ENCODE data around the gene DCTN3. TPM values are rescaled to one million over a fixed set of nuclear protein-coding genes. Genes with fewer than 3 reads are reported as not detected.

DCTN3 gene
- total RNA-seq, 1 donor from 2014 or later: 135 TPM

DNA sequence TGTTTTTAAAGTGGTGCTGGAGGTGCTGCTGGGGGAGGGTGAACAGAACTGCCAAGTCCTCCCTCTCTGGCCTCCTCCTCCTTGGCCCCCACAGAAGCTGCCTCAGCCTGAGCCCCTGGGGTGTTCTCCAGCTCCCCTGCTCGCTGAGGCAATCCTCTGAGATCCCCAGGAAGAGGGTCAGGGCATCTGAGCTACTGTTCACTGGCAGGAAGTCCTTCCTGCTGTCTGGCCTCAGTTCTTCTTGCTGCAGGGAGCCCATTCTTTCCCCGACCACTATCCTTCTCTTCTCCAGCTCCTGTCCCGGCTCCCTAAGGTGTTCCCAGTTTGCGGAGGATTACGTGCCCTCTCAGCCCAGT lies 40.5 kb downstream of the DCTN3 start:
- H3K36me3 ChIP-seq: no peaks in the 10 kb centered on the region
- peaks cover 20% of the 10 kb centered on the region for H3K4me1 ChIP-seq
- TF ChIP-seq, protein P1, sequence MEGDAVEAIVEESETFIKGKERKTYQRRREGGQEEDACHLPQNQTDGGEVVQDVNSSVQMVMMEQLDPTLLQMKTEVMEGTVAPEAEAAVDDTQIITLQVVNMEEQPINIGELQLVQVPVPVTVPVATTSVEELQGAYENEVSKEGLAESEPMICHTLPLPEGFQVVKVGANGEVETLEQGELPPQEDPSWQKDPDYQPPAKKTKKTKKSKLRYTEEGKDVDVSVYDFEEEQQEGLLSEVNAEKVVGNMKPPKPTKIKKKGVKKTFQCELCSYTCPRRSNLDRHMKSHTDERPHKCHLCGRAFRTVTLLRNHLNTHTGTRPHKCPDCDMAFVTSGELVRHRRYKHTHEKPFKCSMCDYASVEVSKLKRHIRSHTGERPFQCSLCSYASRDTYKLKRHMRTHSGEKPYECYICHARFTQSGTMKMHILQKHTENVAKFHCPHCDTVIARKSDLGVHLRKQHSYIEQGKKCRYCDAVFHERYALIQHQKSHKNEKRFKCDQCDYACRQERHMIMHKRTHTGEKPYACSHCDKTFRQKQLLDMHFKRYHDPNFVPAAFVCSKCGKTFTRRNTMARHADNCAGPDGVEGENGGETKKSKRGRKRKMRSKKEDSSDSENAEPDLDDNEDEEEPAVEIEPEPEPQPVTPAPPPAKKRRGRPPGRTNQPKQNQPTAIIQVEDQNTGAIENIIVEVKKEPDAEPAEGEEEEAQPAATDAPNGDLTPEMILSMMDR (IDR thresholded peaks at IDR 0.05; ENCODE audit: borderline replicate concordance): no peak
- peaks cover 97% of the 10 kb centered on the region for H3K27me3 ChIP-seq (ENCODE audit: low read depth)
- DNase-seq: no peak
- no peak overlapping the region for H3K27ac ChIP-seq (replicated peaks)
- no peak overlapping the region for H3K4me3 ChIP-seq
- H3K9me3 ChIP-seq (replicated peaks): no peaks in the 10 kb centered on the region
- intact Hi-C loops (cut with micrococcal nuclease): no loop called here

DNA sequence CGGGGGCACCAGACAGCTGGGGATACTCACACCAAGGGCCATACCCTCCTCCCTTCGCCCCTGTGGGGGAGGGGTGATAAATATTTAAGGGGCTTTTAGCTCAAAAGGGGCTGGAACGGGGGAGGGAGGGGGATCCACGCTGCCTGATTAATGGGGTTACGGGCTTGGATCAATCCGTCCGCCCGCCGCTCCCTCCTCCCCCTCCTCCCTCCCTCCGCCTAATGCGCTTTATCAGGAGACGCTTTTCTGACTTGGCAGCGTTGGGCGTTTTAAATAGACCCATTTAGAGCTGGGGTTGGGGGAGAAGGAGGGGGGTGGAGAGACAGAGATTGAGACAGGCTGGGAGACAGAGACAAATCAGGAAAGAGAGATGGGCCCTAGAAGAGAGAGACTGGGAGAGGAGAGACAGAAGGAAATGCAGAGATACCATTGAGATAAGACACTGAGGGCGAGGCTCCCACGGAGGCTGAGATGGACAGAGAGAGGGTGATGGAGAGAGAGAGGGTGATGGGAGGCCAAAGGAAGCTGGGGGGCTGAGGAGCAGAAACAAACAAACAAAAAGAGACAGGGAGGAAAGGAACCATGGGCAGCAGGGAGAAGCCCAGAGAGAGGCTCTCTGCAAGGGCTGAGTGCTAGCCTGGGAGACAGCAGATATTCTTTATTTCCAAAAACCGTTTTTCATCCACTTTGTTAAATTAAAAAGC lies 41.0 kb downstream of the DCTN3 start:
- TF ChIP-seq, protein P1 (IDR thresholded peaks at IDR 0.05; ENCODE audit: borderline replicate concordance): no peak
- Histone ChIP-seq H3K9me3 (replicated peaks) (no peaks in the 10 kb centered on the region), H3K27me3 (ENCODE audit: low read depth) (peaks cover 97% of the 10 kb centered on the region), H3K27ac (replicated peaks) (no peak overlapping the region), H3K4me1 (peaks cover 20% of the 10 kb centered on the region), H3K4me3 (peak overlapping the region; percentile 32), H3K36me3 (no peaks in the 10 kb centered on the region)
- intact Hi-C loops (cut with micrococcal nuclease): no loop called here
- no peak for DNase-seq

DNA sequence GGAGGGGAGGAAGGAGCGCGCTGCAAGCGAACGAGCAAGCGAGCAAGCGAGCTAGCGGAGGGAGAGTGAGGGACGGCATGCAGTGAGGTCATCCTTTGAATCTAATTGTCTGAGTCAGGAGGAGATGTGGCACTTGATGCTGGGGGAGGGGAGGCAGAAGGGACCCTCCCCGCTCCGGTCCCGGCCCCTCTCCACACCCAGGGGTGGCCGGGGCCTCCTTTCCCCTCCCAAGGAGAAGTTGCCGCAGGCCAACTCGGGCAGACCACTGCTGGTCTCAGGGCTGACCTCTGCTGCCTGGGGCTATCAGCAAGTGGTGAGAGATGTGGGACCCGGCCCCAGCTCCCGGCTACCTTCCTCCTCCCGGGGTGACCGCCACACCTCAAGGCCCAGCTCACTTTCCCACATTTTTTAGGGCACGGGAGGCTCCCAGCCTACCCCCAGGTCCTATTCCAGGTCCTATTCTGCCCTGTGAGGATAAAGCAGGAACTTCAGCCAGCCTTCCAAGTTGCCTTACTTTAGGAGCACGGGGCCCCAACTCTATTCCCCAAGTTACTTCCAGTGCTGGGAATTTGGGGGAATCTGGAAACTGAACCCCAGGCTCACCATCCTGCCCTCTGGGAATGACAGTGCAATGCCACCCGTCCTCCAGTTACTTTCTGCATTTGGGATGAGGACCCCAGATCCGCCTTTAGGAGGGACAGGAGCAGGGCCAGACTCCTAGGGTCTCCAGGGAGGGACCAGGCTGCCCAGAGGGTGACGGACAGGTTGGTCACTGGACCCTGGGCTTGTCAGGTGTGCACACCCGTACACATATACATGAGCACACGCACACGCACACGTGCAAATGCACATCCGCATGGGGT lies 41.8 kb downstream of the DCTN3 start:
- H3K4me3 ChIP-seq: peak overlapping the region; percentile 57
- TF ChIP-seq, protein P1 (IDR thresholded peaks at IDR 0.05; ENCODE audit: borderline replicate concordance): no peak
- H3K9me3 ChIP-seq (replicated peaks): no peaks in the 10 kb centered on the region
- peaks cover 20% of the 10 kb centered on the region for H3K4me1 ChIP-seq
- no peak for DNase-seq
- peaks cover 92% of the 10 kb centered on the region for H3K27me3 ChIP-seq (ENCODE audit: low read depth)
- no peak overlapping the region for H3K27ac ChIP-seq (replicated peaks)
- intact Hi-C loops (cut with micrococcal nuclease): no loop called here
- no peaks in the 10 kb centered on the region for H3K36me3 ChIP-seq

DNA sequence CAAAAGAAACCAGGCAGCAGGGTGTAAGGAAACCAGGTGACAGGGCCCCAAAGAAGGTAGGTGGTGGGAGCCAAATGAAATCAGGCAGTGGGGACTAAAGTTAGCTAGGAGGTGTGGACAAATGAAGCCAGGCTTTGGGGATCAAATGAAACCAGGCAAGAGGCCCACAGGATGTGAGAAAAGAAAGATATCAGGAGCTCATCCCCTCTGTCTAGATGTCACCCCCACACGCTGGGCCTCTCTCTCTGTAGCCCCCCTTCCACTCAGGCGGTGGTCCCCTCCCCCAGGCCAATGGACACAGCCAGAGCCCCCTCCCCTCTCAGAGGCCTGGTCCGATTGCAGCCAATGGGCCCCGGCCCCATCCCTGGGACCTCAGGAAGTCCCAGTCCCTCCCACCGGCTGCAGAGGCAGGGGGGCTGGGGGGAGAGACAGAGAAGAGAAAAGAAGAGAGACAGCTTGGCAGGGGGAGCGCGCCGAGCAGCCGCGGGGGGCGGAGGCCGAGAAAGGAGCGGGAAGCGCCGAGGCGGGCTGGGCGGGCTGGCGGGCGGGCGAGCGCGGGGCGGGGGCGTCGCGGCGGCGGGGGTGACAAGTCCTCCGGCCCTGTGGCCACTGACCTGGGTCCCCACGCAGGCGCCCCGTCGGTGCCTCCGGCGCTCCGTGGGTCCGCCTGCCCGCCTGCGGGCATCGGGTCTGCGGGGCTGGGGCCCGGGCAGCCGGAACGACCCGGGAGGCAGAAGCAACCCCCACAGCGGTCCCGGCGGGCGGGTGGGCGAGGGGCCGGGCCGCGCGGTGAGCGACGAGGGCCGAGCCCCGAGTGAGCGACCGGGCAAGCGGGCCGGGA lies 42.7 kb downstream of the DCTN3 start:
- Histone ChIP-seq H3K27ac (replicated peaks) (no peak overlapping the region), H3K36me3 (no peaks in the 10 kb centered on the region), H3K4me1 (peaks cover 20% of the 10 kb centered on the region), H3K27me3 (ENCODE audit: low read depth) (peaks cover 86% of the 10 kb centered on the region), H3K9me3 (replicated peaks) (no peaks in the 10 kb centered on the region), H3K4me3 (peak overlapping the region; percentile 57)
- intact Hi-C loops (cut with micrococcal nuclease): no loop called here
- TF ChIP-seq, protein P1 (IDR thresholded peaks at IDR 0.05; ENCODE audit: borderline replicate concordance): no peak
- no peak for DNase-seq
